Activated naive CD4-positive, alpha-beta T cell (primary cell): Measurements from ENCODE around the gene COL4A2.
"Not testable (repeated sequence)": the region's sequence is repeated elsewhere in the genome, so short reads cannot be mapped to it uniquely, and the experiment has no call there.

Experiments
- DNase-seq, 4 experiments: peaks; one replicate each; lab custom pipeline; 2025; lab: John Stamatoyannopoulos, UW

Gene COL4A2

GRCh38 chr13:110438776-110439175, 131.7 kb downstream of the COL4A2 start:
- DNase-seq = no peak

- no peak for DNase-seq
Measured at GRCh38 chr13:110440946-110441731, 134.1 kb downstream of the COL4A2 start.

DNA sequence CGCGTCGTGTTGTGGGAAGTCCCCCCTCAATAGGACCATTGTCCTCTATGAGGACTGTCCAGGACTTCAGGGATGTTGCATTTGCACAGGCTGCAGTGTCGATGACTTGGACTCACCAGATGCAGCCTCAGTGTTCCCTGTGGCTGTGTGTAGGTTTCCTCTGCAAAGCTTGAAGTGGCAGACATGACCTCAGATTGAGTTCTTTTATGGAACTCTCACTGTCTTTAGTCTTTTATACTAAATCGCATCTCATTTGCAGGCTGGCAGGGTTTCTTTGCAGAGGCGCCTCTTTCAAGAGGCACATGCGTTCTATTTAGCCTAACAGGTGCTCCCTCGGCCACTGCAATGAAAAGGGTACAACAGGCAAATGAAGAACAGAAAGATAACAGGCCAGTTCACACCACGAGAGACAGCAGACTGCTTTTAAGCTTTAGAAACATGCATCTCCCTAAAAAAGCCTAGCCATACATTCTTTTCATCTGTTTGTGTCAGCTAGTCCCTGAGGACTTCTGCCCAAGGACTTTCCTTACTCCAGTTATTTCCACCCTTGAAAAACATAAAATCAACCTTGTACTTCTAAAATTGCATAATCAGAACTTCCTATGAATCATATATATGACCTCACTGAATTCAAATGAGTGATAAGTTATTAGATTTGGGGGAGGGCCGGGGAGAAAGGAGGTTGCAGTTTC, 136.0 kb downstream of the COL4A2 start:
- DNase-seq = no peak

GRCh38 chr13:110443622-110444225, 136.6 kb downstream of the COL4A2 start:
- DNase-seq = no peak

DNA sequence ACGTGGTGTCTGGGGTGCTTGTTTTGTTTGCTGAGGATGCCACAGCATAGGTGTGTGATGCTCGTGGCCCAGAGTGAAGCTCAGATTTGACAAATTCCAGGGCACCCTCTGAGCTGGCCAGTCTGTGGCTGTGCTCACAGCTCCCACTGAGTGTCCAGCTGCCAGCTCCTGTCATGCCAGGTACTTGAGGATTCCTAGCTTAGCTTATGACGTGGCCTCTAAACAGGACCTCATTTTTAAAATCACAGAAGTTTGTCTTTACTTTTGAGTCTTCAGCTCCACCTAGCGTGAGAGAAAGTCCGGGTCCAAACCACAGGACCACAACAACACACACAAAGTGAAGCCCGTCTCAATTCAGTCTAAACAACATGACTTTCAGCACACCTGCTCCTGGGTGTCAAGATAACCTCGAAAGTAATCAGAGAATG, 137.2 kb downstream of the COL4A2 start:
- DNase-seq = no peak

GRCh38 chr13:110445183-110445582, 138.1 kb downstream of the COL4A2 start:
- DNase-seq = no peak

GRCh38 chr13:110445722-110446574, 138.9 kb downstream of the COL4A2 start:
- no peak for DNase-seq

DNA sequence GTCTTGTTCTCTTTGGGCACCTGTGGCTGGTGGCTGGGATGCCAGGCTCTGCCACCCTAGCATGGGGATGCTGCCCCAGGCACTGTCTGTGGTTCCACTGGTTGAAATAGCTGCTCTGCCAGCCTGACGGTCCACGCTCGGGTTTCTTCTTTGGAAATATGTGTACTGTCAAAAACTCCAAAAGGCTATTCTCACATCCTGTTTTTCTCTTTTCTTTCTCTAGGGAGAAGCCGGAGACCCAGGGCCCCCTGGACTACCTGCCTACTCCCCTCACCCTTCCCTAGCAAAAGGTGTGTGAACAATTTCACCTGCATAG, 139.4 kb downstream of the COL4A2 start:
- DNase-seq = no peak

- DNase-seq = no peak
Measured at GRCh38 chr13:110447058-110447511, 140.0 kb downstream of the COL4A2 start.

DNA sequence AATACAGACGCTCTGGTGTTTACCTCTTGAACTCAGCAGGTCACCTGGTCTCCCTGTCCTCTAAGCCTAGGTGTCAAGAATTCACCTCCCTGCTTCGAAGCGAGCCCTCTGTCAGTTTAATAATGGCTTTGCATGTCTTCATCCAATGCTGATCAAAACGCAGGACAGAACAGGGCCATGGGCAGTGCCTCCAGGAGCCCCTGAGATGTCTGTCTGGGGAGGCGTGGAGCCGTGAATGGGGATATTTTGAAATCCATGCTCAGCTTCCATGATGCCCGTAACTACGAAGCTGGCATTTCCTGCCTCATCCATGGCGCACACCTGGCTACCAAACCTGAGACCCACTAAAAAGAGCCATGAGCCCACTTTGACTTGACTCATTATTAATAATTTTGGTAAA, 140.7 kb downstream of the COL4A2 start:
- DNase-seq = no peak

DNA sequence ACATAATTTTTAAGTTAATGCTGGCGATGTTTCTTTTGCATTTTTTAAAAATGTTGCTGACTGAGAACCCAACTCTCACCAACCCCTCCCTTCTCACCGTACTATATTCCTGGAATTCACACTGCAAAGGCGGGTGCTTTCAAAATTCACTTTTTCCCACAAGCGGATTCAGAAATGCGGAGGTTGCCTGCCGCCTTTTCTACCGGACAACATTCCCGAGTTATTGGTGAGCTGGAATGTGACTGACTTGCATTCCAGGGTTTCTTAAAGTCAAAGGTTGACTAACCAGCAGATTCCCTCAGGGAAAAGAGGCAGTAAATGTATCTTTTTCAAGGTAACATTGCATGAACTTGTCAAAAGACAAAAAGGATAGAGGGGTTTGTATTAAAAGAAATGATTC, 141.1 kb downstream of the COL4A2 start:
- no peak for DNase-seq

- DNase-seq = no peak
Measured at GRCh38 chr13:110448677-110449076, 141.6 kb downstream of the COL4A2 start.

- no peak for DNase-seq
Measured at GRCh38 chr13:110449219-110450015, 142.3 kb downstream of the COL4A2 start.

GRCh38 chr13:110450016-110450900, 143.2 kb downstream of the COL4A2 start:
- no peak for DNase-seq

DNA sequence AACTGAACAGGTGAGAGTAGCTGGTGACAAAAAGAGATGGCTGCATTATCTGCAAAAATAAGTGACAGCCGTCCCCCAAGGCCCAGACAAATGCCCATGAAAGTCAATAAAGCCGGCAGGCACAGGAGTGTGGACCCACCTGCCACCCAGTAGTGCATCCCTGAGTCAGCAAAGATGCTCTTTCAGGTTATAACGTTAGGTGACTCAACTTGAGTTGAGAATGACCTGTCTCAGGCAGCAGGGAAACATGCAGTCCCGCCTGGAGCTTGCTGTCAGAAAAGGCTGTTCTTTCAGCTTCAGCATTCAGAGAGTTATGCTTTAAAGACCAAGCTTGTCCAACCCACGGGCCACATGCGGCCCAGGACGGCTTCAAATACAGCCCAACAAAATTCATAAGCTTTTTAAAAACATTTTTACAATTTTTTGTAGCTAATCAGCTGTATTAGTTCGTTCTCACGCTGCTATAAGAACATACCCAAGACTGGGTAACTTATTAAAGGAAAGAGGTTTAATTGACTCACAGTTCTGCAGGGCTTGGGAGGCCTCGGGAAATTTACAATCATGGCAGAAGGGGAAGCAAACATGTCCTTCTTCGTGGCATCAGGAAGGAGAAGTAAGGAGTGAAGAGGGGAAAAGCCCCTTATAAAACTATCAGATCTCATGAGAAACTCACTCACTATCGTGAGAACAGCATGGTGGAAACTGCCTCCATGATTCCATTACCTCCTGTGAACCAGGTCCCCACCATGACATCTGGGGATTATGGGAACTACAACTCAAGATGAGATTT, 144.1 kb downstream of the COL4A2 start:
- no peak for DNase-seq

DNA sequence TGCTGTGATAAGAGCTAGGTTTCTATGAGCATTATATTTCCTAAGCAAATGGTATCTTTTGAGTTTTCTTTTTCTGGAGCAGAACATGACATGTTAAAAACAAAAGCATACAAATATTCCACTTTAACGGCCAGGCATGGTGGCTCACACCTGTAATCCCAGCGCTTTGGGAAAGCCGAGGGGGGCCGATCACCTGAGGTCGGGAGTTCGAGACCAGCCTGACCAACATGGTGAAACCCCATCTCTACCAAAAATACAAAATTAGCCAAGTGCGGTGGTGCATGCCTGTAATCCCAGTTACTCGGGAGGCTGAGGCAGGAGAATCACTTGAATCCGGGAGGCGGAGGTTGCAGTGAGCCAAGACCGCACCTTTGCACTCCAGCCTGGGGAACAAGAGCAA, 146.0 kb downstream of the COL4A2 start:
- DNase-seq = not testable (repeated sequence)

DNA sequence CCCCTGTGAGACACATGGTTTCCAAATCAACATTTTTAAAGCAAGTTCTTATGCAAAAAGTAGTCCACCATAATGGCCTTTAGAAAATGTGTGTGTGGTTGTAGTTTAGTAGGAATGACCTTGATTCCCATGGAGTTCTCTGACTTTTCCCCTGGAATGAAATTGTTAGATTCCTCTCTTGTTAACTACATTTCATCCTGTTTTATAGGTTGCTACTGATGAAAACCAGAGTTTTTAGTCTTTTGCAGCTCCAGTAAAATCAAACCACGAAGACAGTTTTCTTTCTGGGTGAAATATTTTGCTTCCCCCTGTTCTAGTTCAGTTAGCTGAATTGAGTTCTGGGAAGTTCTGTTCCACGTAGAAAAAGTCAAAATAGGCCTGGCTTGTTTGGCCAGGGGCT, 146.7 kb downstream of the COL4A2 start:
- no peak for DNase-seq

GRCh38 chr13:110454227-110454859, 147.3 kb downstream of the COL4A2 start:
- no peak for DNase-seq

- DNase-seq = no peak
Measured at GRCh38 chr13:110454956-110455355, 147.9 kb downstream of the COL4A2 start.
